CD4-positive, CD25-positive, alpha-beta regulatory T cell (primary cell): ENCODE results near the gene FAF2. TPM values are rescaled to one million over a fixed set of nuclear protein-coding genes. Genes with fewer than 3 reads are reported as not detected.
A peak's percentile ranks its signal among the peaks of the same experiment; 100 is the strongest.

Experiments used
- ATAC-seq, 2 donors: fragments of 150-1000 bp; cut with Tn5 transposase; one replicate each; pipeline ENCODE4 v1.10.0; 2021; ENCODE audit warnings: low read depth in 2 of 2, moderate number of reproducible peaks in 2 of 2, moderate library complexity in 1 of 2
- DNase-seq, 3 donors: peaks; one replicate each; pipeline versions ENCODE4 v3.0.0 to v3.0.0-alpha.2; 2012 to 2022; ENCODE audit warnings: mixed read lengths in 1 of 3
- H3K27ac ChIP-seq: one replicate; pipeline ENCODE4 v1.7.0; 2013; ENCODE audit warnings: mild to moderate bottlenecking, low read length; ENCODE audit not compliant: insufficient read depth, poor library complexity, severe bottlenecking
- H3K27me3 ChIP-seq: one replicate; pipeline ENCODE4 v1.7.0; 2013; ENCODE audit warnings: low read length; ENCODE audit not compliant: control insufficient read depth, insufficient read depth
- H3K36me3 ChIP-seq: one replicate; pipeline ENCODE4 v1.7.0; 2013; ENCODE audit warnings: mild to moderate bottlenecking, low read length, moderate library complexity; ENCODE audit not compliant: control insufficient read depth, insufficient read depth
- H3K4me1 ChIP-seq: 2 replicates; pipeline ENCODE4 v1.7.0; 2013; ENCODE audit warnings: mild to moderate bottlenecking, low read length; ENCODE audit not compliant: insufficient read depth, control insufficient read depth, poor library complexity, severe bottlenecking
- H3K4me3 ChIP-seq: one replicate; pipeline ENCODE4 v1.7.0; 2013; ENCODE audit warnings: low read depth, mild to moderate bottlenecking, low read length, moderate library complexity
- H3K9me3 ChIP-seq, 2 experiments: 1 replicate in 1 of 2; 2 replicates in 1 of 2; pipeline ENCODE4 v1.7.0; 2013; ENCODE audit warnings: low read length in 2 of 2, mild to moderate bottlenecking in 1 of 2, moderate library complexity in 1 of 2; ENCODE audit not compliant: control insufficient read depth in 2 of 2
- H3K27ac Mint-ChIP-seq, 3 donors: one replicate each; pipeline ENCODE4 v1.8.0; 2020 to 2022; ENCODE audit warnings: mild to moderate bottlenecking in 3 of 3, mixed read lengths in 3 of 3, moderate library complexity in 2 of 3
- H3K27me3 Mint-ChIP-seq: one replicate; pipeline ENCODE4 v1.8.0; 2022; ENCODE audit warnings: mild to moderate bottlenecking, mixed read lengths
- H3K36me3 Mint-ChIP-seq: one replicate; pipeline ENCODE4 v1.8.0; 2020; ENCODE audit warnings: mixed read lengths
- H3K4me1 Mint-ChIP-seq, 4 donors: one replicate each; pipeline ENCODE4 v1.8.0; 2020 to 2022; ENCODE audit warnings: mixed read lengths in 4 of 4, mild to moderate bottlenecking in 1 of 4
- H3K4me3 Mint-ChIP-seq, 4 donors: one replicate each; pipeline ENCODE4 v1.8.0; 2020 to 2022; ENCODE audit warnings: mild to moderate bottlenecking in 4 of 4, mixed read lengths in 4 of 4, moderate library complexity in 3 of 4
- H3K9me3 Mint-ChIP-seq, 7 donors: one replicate each; pipeline ENCODE4 v1.8.0; 2020 to 2022; ENCODE audit warnings: mixed read lengths in 7 of 7, mild to moderate bottlenecking in 3 of 7, moderate library complexity in 2 of 7
- polyA plus RNA-seq, 4 donors: library from polyadenylated mRNA; unstranded; fragments of 300-500 nt; fragmentation: Illumina TruSeq; gene quantifications; one replicate each; pipeline ENCODE4 v1.2.3, GENCODE V29; 2021
- total RNA-seq: library from RNA; stranded (reverse); gene quantifications from one replicate; pipeline ENCODE4 v1.2.3, GENCODE V29; 2022

FAF2 gene
- total and polyA plus RNA-seq, 5 donors from 2014 or later = 8.8 to 31.8 (median 14.4) TPM

GRCh38 chr5:176424181-176424580, 24.0 kb upstream of the FAF2 start:
- Mint-ChIP-seq H3K9me3 (peaks cover 0 to 6% (median 0%) of the 10 kb centered on the region in 7 donors), H3K4me3 (no peak overlapping the region), H3K27me3 (peaks cover 39% of the 10 kb centered on the region), H3K4me1 (no peaks in the 10 kb centered on the region), H3K36me3 (no peaks in the 10 kb centered on the region), H3K27ac (no peak overlapping the region)
- H3K36me3 ChIP-seq = no peaks in the 10 kb centered on the region
- no peak overlapping the region for H3K27ac ChIP-seq
- H3K27me3 ChIP-seq = peaks cover 2% of the 10 kb centered on the region
- no peaks in the 10 kb centered on the region for H3K9me3 ChIP-seq
- no peaks in the 10 kb centered on the region for H3K4me1 ChIP-seq
- H3K4me3 ChIP-seq = no peak overlapping the region
- ATAC-seq (no peak), DNase-seq (no peak)

- Mint-ChIP-seq H3K27ac (no peak overlapping the region), H3K36me3 (no peaks in the 10 kb centered on the region), H3K9me3 (peaks cover 0 to 6% (median 0%) of the 10 kb centered on the region in 7 donors), H3K27me3 (peaks cover 37% of the 10 kb centered on the region), H3K4me1 (no peaks in the 10 kb centered on the region), H3K4me3 (no peak overlapping the region)
- Histone ChIP-seq H3K4me1 (peaks cover 2% of the 10 kb centered on the region), H3K27ac (no peak overlapping the region), H3K9me3 (no peaks in the 10 kb centered on the region), H3K27me3 (peaks cover under 1% of the 10 kb centered on the region), H3K4me3 (no peak overlapping the region), H3K36me3 (no peaks in the 10 kb centered on the region)
- no peak for DNase-seq
- ATAC-seq = no peak
These were observed 23.0 kb upstream of the FAF2 start for GRCh38 chr5:176425138-176425537.

- H3K36me3 ChIP-seq = no peaks in the 10 kb centered on the region
- H3K9me3 ChIP-seq = no peaks in the 10 kb centered on the region
- no peaks in the 10 kb centered on the region for H3K27me3 ChIP-seq
- peaks cover 0 to 6% (median 0%) of the 10 kb centered on the region in 7 donors for H3K9me3 Mint-ChIP-seq
- no peak overlapping the region for H3K27ac Mint-ChIP-seq
- no peaks in the 10 kb centered on the region for H3K36me3 Mint-ChIP-seq
- H3K4me3 Mint-ChIP-seq = no peak overlapping the region
- no peak overlapping the region for H3K4me3 ChIP-seq
- peaks cover 33% of the 10 kb centered on the region for H3K27me3 Mint-ChIP-seq
- DNase-seq = no peak
- H3K27ac ChIP-seq = no peak overlapping the region
- H3K4me1 Mint-ChIP-seq = peaks cover 0 to 2% (median 0%) of the 10 kb centered on the region in 4 donors
- H3K4me1 ChIP-seq = peaks cover 3% of the 10 kb centered on the region
- ATAC-seq = no peak
These were observed 22.4 kb upstream of the FAF2 start for GRCh38 chr5:176425791-176426190.

GRCh38 chr5:176426876-176427275, 21.3 kb upstream of the FAF2 start:
- Histone ChIP-seq H3K9me3 (no peaks in the 10 kb centered on the region), H3K4me3 (no peak overlapping the region), H3K36me3 (no peaks in the 10 kb centered on the region), H3K27ac (no peak overlapping the region), H3K27me3 (no peaks in the 10 kb centered on the region), H3K4me1 (peaks cover 3% of the 10 kb centered on the region)
- DNase-seq (no peak), ATAC-seq (no peak)
- Mint-ChIP-seq H3K4me3 (no peak overlapping the region), H3K9me3 (peaks cover 0 to 6% (median 0%) of the 10 kb centered on the region in 7 donors), H3K36me3 (no peaks in the 10 kb centered on the region), H3K27ac (no peak overlapping the region), H3K4me1 (peaks cover 0 to 2% (median 0%) of the 10 kb centered on the region in 4 donors), H3K27me3 (peaks cover 35% of the 10 kb centered on the region)

GRCh38 chr5:176427971-176428370, 20.2 kb upstream of the FAF2 start:
- no peaks in the 10 kb centered on the region for H3K36me3 Mint-ChIP-seq
- H3K4me1 ChIP-seq = peaks cover 3% of the 10 kb centered on the region
- DNase-seq = no peak
- H3K4me1 Mint-ChIP-seq = peaks cover 0 to 2% (median 0%) of the 10 kb centered on the region in 4 donors
- H3K9me3 Mint-ChIP-seq = peaks cover 0 to 6% (median 0%) of the 10 kb centered on the region in 7 donors
- no peak overlapping the region for H3K27ac ChIP-seq
- H3K27me3 Mint-ChIP-seq = peaks cover 33% of the 10 kb centered on the region
- no peak overlapping the region for H3K4me3 Mint-ChIP-seq
- H3K36me3 ChIP-seq = no peaks in the 10 kb centered on the region
- no peak overlapping the region for H3K4me3 ChIP-seq
- H3K9me3 ChIP-seq = no peaks in the 10 kb centered on the region
- H3K27ac Mint-ChIP-seq = no peak overlapping the region
- no peaks in the 10 kb centered on the region for H3K27me3 ChIP-seq
- no peak for ATAC-seq

- H3K27me3 Mint-ChIP-seq = peaks cover 25% of the 10 kb centered on the region
- H3K4me1 Mint-ChIP-seq = peaks cover 0 to 2% (median 0%) of the 10 kb centered on the region in 4 donors
- no peaks in the 10 kb centered on the region for H3K36me3 Mint-ChIP-seq
- H3K9me3 ChIP-seq = no peaks in the 10 kb centered on the region
- no peak overlapping the region for H3K4me3 Mint-ChIP-seq
- DNase-seq = no peak
- H3K27ac ChIP-seq = no peak overlapping the region
- H3K27me3 ChIP-seq = no peaks in the 10 kb centered on the region
- ATAC-seq = no peak
- no peaks in the 10 kb centered on the region for H3K36me3 ChIP-seq
- H3K4me1 ChIP-seq = peaks cover 3% of the 10 kb centered on the region
- H3K27ac Mint-ChIP-seq = no peak overlapping the region
- H3K4me3 ChIP-seq = no peak overlapping the region
- H3K9me3 Mint-ChIP-seq = peaks cover 0 to 6% (median 0%) of the 10 kb centered on the region in 7 donors
These were observed 18.2 kb upstream of the FAF2 start for GRCh38 chr5:176429972-176430371.

GRCh38 chr5:176432707-176433106, 15.5 kb upstream of the FAF2 start:
- no peak for DNase-seq
- Histone ChIP-seq H3K9me3 (no peaks in the 10 kb centered on the region), H3K36me3 (no peaks in the 10 kb centered on the region), H3K27me3 (no peaks in the 10 kb centered on the region), H3K4me1 (peaks cover 14% of the 10 kb centered on the region), H3K27ac (no peak overlapping the region), H3K4me3 (no peak overlapping the region)
- Mint-ChIP-seq H3K36me3 (no peaks in the 10 kb centered on the region), H3K9me3 (peaks cover 0 to 4% (median 0%) of the 10 kb centered on the region in 7 donors), H3K27me3 (peaks cover 18% of the 10 kb centered on the region), H3K4me3 (no peak overlapping the region), H3K4me1 (peaks cover 8 to 10% (median 9%) of the 10 kb centered on the region in 4 donors), H3K27ac (no peak overlapping the region)
- no peak for ATAC-seq

- Mint-ChIP-seq H3K27me3 (peaks cover 5% of the 10 kb centered on the region), H3K36me3 (no peaks in the 10 kb centered on the region), H3K27ac (peak overlapping the region in 1 of 3 donors; percentile 52), H3K4me3 (peak overlapping the region in 3 of 4 donors; percentile 17 to 69 (median 25)), H3K4me1 (peaks cover 7 to 10% (median 8%) of the 10 kb centered on the region in 4 donors), H3K9me3 (peaks cover 0 to 4% (median 0%) of the 10 kb centered on the region in 7 donors)
- ATAC-seq (peak in 1 of 2 donors; percentile 34), DNase-seq (peak in 1 of 3 donors; percentile 20)
- H3K4me1 ChIP-seq = peaks cover 11% of the 10 kb centered on the region
- H3K9me3 ChIP-seq = no peaks in the 10 kb centered on the region
- H3K4me3 ChIP-seq = peak overlapping the region; percentile 61
- H3K27me3 ChIP-seq = peaks cover 4% of the 10 kb centered on the region
- no peaks in the 10 kb centered on the region for H3K36me3 ChIP-seq
- H3K27ac ChIP-seq = no peak overlapping the region
These were observed 11.5 kb upstream of the FAF2 start for GRCh38 chr5:176436656-176437055.
